ENCODE data around the gene ZSCAN26. TPM values are rescaled to one million over a fixed set of nuclear protein-coding genes. Genes with fewer than 3 reads are reported as not detected.

Gene ZSCAN26
- total and polyA plus RNA-seq, 4 donors = 2.8 to 9.7 (median 6.1) TPM

- DNase-seq (ENCODE audit: low spot score) = no peak
- H3K4me3 ChIP-seq (ENCODE audit: low read depth in 1 of 3, low read length in 3 of 3) = no peak overlapping the region
- no peak overlapping the region for H3K9ac ChIP-seq (ENCODE audit: low read depth in 1 of 2, low read length in 2 of 2)
- H3K4me1 ChIP-seq (ENCODE audit: control insufficient read depth in 4 of 4, insufficient read depth in 4 of 4, low read length in 3 of 4) = peaks cover 0 to 12% (median 6%) of the 10 kb centered on the region in 4 donors
- 88% methylated on average over 1 of the region's 1 CpG for WGBS
- H3K36me3 ChIP-seq (ENCODE audit: control insufficient read depth in 4 of 4, insufficient read depth in 3 of 4, low read depth in 1 of 4, low read length in 3 of 4) = peaks cover 10 to 26% (median 22%) of the 10 kb centered on the region in 4 donors
- H3K27me3 ChIP-seq (ENCODE audit: control insufficient read depth in 4 of 4, insufficient read depth in 4 of 4, low read length in 3 of 4) = no peaks in the 10 kb centered on the region
- TF ChIP-seq RAD21 (IDR thresholded peaks at IDR 0.05) (no peak), EGR1 (IDR thresholded peaks at IDR 0.05; ENCODE audit: low read depth in 2 of 2) (no peak), FOXA2 (IDR thresholded peaks at IDR 0.05) (peak; percentile 59), JUND (IDR thresholded peaks at IDR 0.05) (peak in 1 of 2 donors; percentile 9), GABPA (IDR thresholded peaks at IDR 0.05 in 1 of 2, conservative IDR thresholded peaks at IDR 0.05 in 1 of 2) (peak in 1 of 2 donors; percentile 37), HNF4A (conservative IDR thresholded peaks at IDR 0.05) (peak; percentile 57 to 66), FOXA1 (IDR thresholded peaks at IDR 0.05) (no peak), RXRA (IDR thresholded peaks at IDR 0.05) (peak; percentile 58 to 61), SP1 (IDR thresholded peaks at IDR 0.05) (peak; percentile 57), YY1 (IDR thresholded peaks at IDR 0.05) (no peak), MAX (IDR thresholded peaks at IDR 0.05) (no peak), REST (IDR thresholded peaks at IDR 0.05) (no peak), CTCF (IDR thresholded peaks at IDR 0.05; ENCODE audit: low read depth, low read length, missing input control) (no peak), TAF1 (conservative IDR thresholded peaks at IDR 0.05) (no peak), ZBTB33 (IDR thresholded peaks at IDR 0.05) (peak; percentile 20), ATF3 (IDR thresholded peaks at IDR 0.05) (no peak), NR2F2 (IDR thresholded peaks at IDR 0.05) (no peak), HNF4G (IDR thresholded peaks at IDR 0.05) (no peak)
- no peak overlapping the region for H3K27ac ChIP-seq (ENCODE audit: low read depth in 1 of 2, low read length in 2 of 2)
- H3K9me3 ChIP-seq (ENCODE audit: control insufficient read depth in 4 of 4, low read length in 3 of 4) = peaks cover 14 to 35% (median 25%) of the 10 kb centered on the region in 4 donors
Observed at GRCh38 chr6:28323813-28324424, 57.0 kb downstream of the ZSCAN26 start.
